Measurements from ENCODE around the gene SOS1. TPM values are rescaled to one million over a fixed set of nuclear protein-coding genes. Genes with fewer than 3 reads are reported as not detected.
A peak's percentile ranks its signal among the peaks of the same experiment; 100 is the strongest.

Gene SOS1
- total and polyA plus RNA-seq, 2 donors (not counting 1 experiment from before 2014, with no cell fraction given), result 24.9 to 27.6 TPM

GRCh38 chr2:39024833-39025232 lies 96.0 kb downstream of the SOS1 start:
- H4K20me1 ChIP-seq (ENCODE audit: control insufficient read depth, extremely low read depth, insufficient read depth, low read length), result no peaks in the 10 kb centered on the region
- H3K4me3 ChIP-seq (replicated peaks in 1 of 4; ENCODE audit: control extremely low read depth in 1 of 4, insufficient read depth in 1 of 4, low read depth in 3 of 4, low read length in 4 of 4), result no peak overlapping the region
- H3K27me3 ChIP-seq (ENCODE audit: control insufficient read depth, insufficient read depth, low read length), result no peaks in the 10 kb centered on the region
- no peaks in the 10 kb centered on the region for H3K9me3 ChIP-seq (ENCODE audit: control insufficient read depth, insufficient read depth, low read depth, low read length)
- H2AFZ ChIP-seq (ENCODE audit: low read length), result no peak overlapping the region
- no peak overlapping the region for H3K27ac ChIP-seq (ENCODE audit: insufficient read depth, low read length)
- H3K36me3 ChIP-seq (ENCODE audit: control insufficient read depth, insufficient read depth, low read length), result no peaks in the 10 kb centered on the region
- no peak for TF ChIP-seq EZH2 (IDR thresholded peaks at IDR 0.05; ENCODE audit: low read length, missing control alignments)
- TF ChIP-seq CTCF (conservative IDR thresholded peaks at IDR 0.05 in 1 of 2, IDR thresholded peaks at IDR 0.05 in 1 of 2; ENCODE audit: low read depth in 1 of 2, low read length in 2 of 2), result no peak
- DNase-seq (ENCODE audit: low read depth in 2 of 2), result peak in 1 of 2 donors; percentile 55
- no peak overlapping the region for H3K9ac ChIP-seq (ENCODE audit: insufficient read depth, low read length)
- H3K79me2 ChIP-seq (ENCODE audit: control insufficient read depth, insufficient read depth, low read length), result no peaks in the 10 kb centered on the region
- H3K4me2 ChIP-seq (ENCODE audit: extremely low read depth, insufficient read depth, low read length), result no peak overlapping the region
- H3K4me1 ChIP-seq (ENCODE audit: control insufficient read depth, extremely low read depth, insufficient read depth, low read length), result no peaks in the 10 kb centered on the region

DNA sequence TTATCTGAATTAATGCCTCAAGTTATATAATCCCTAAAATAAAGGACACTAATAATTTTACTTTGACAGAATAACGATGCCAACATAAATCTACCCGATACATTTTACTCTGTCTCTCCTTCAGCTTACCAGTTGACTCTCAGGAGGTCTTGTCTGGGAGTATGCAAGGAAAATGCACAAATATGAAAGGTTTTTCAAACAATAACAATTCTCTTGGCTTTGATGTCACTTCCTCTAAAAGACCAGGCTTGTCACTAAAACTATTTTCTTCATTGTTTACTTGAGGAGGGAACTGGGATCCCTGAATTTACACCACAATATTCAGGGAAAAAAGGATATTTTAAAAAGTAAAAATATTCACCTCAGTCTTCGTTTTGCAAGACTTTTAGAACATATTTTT lies 97.2 kb downstream of the SOS1 start:
- TF ChIP-seq EZH2 (IDR thresholded peaks at IDR 0.05; ENCODE audit: low read length, missing control alignments), result no peak
- TF ChIP-seq CTCF (conservative IDR thresholded peaks at IDR 0.05 in 1 of 2, IDR thresholded peaks at IDR 0.05 in 1 of 2; ENCODE audit: low read depth in 1 of 2, low read length in 2 of 2), result no peak
- H3K36me3 ChIP-seq (ENCODE audit: control insufficient read depth, insufficient read depth, low read length), result no peaks in the 10 kb centered on the region

GRCh38 chr2:39022642-39023235 lies 98.1 kb downstream of the SOS1 start:
- TF ChIP-seq EZH2 (IDR thresholded peaks at IDR 0.05; ENCODE audit: low read length, missing control alignments) (no peak), CTCF (conservative IDR thresholded peaks at IDR 0.05 in 1 of 2, IDR thresholded peaks at IDR 0.05 in 1 of 2; ENCODE audit: low read depth in 1 of 2, low read length in 2 of 2) (no peak)
- no peaks in the 10 kb centered on the region for H3K9me3 ChIP-seq (ENCODE audit: control insufficient read depth, insufficient read depth, low read depth, low read length)
- no peaks in the 10 kb centered on the region for H3K4me1 ChIP-seq (ENCODE audit: control insufficient read depth, extremely low read depth, insufficient read depth, low read length)
- no peak overlapping the region for H2AFZ ChIP-seq (ENCODE audit: low read length)
- no peaks in the 10 kb centered on the region for H4K20me1 ChIP-seq (ENCODE audit: control insufficient read depth, extremely low read depth, insufficient read depth, low read length)
- H3K79me2 ChIP-seq (ENCODE audit: control insufficient read depth, insufficient read depth, low read length), result no peaks in the 10 kb centered on the region
- no peak overlapping the region for H3K9ac ChIP-seq (ENCODE audit: insufficient read depth, low read length)
- no peaks in the 10 kb centered on the region for H3K36me3 ChIP-seq (ENCODE audit: control insufficient read depth, insufficient read depth, low read length)
- no peak overlapping the region for H3K4me2 ChIP-seq (ENCODE audit: extremely low read depth, insufficient read depth, low read length)
- no peaks in the 10 kb centered on the region for H3K27me3 ChIP-seq (ENCODE audit: control insufficient read depth, insufficient read depth, low read length)
- no peak for DNase-seq (ENCODE audit: low read depth in 2 of 2)
- no peak overlapping the region for H3K4me3 ChIP-seq (replicated peaks in 1 of 4; ENCODE audit: control extremely low read depth in 1 of 4, insufficient read depth in 1 of 4, low read depth in 3 of 4, low read length in 4 of 4)
- no peak overlapping the region for H3K27ac ChIP-seq (ENCODE audit: insufficient read depth, low read length)

More for the DNA sequence above, 97.2 kb downstream of the SOS1 start:
- Histone ChIP-seq H3K27me3 (ENCODE audit: control insufficient read depth, insufficient read depth, low read length) (no peaks in the 10 kb centered on the region), H3K4me2 (ENCODE audit: extremely low read depth, insufficient read depth, low read length) (no peak overlapping the region), H3K4me3 (replicated peaks in 1 of 4; ENCODE audit: control extremely low read depth in 1 of 4, insufficient read depth in 1 of 4, low read depth in 3 of 4, low read length in 4 of 4) (no peak overlapping the region), H2AFZ (ENCODE audit: low read length) (no peak overlapping the region), H4K20me1 (ENCODE audit: control insufficient read depth, extremely low read depth, insufficient read depth, low read length) (no peaks in the 10 kb centered on the region), H3K4me1 (ENCODE audit: control insufficient read depth, extremely low read depth, insufficient read depth, low read length) (no peaks in the 10 kb centered on the region), H3K27ac (ENCODE audit: insufficient read depth, low read length) (no peak overlapping the region), H3K9me3 (ENCODE audit: control insufficient read depth, insufficient read depth, low read depth, low read length) (no peaks in the 10 kb centered on the region), H3K79me2 (ENCODE audit: control insufficient read depth, insufficient read depth, low read length) (no peaks in the 10 kb centered on the region), H3K9ac (ENCODE audit: insufficient read depth, low read length) (no peak overlapping the region)
- no peak for DNase-seq (ENCODE audit: low read depth in 2 of 2)

Data from fibroblast of lung (primary cell).